HepG2 (cell line): ENCODE measurements around the gene STOM. TPM values are rescaled to one million over a fixed set of nuclear protein-coding genes. Genes with fewer than 3 reads are reported as not detected.
A peak's percentile ranks its signal among the peaks of the same experiment; 100 is the strongest.

ENCODE experiments used
- AGO2 ChIP-seq: fragments of 200-400 bp; formaldehyde crosslinking; optimal IDR thresholded peaks from 2 replicates; pipeline ENCODE3; 2017; ENCODE audit warnings: mild to moderate bottlenecking, low read depth, low read length, moderate library complexity
- ARID5B ChIP-seq: IDR thresholded peaks from 2 replicates; pipeline ENCODE4 v1.4.0; 2020; ENCODE audit warnings: mild to moderate bottlenecking, missing genetic modification reagents
- ASH2L ChIP-seq: fragments of 300-600, 200-600 bp; sonication (generic); IDR thresholded peaks from 2 replicates; pipeline ENCODE4 v1.7.0; 2017; ENCODE audit warnings: low read depth, mild to moderate bottlenecking, moderate library complexity, mixed read lengths, low read length; ENCODE audit not compliant: insufficient read length
- CTCF ChIP-seq: sonication (generic); formaldehyde crosslinking; IDR thresholded peaks from 2 replicates; pipeline ENCODE4 v1.5.0; 2020; ENCODE audit warnings: mild to moderate bottlenecking, missing genetic modification reagents, moderate library complexity
- ETS1 ChIP-seq: sonication (generic); formaldehyde crosslinking; IDR thresholded peaks from 2 replicates; pipeline ENCODE4 v1.4.0; 2020; ENCODE audit warnings: missing genetic modification reagents
- GMEB1 ChIP-seq: sonication (generic); formaldehyde crosslinking; IDR thresholded peaks from 2 replicates; pipeline ENCODE4 v1.5.1; 2020; ENCODE audit warnings: missing genetic modification reagents, mild to moderate bottlenecking, borderline replicate concordance
- ISL2 ChIP-seq: sonication (generic); formaldehyde crosslinking; IDR thresholded peaks from 2 replicates; pipeline ENCODE4 v1.5.0; 2020; ENCODE audit warnings: missing genetic modification reagents
- NR2C2 ChIP-seq: sonication (generic); formaldehyde crosslinking; IDR thresholded peaks from 2 replicates; pipeline ENCODE4 v1.4.0; 2020; ENCODE audit warnings: missing genetic modification reagents, mild to moderate bottlenecking, moderate library complexity, borderline replicate concordance
- NR2F2 ChIP-seq: IDR thresholded peaks from 2 replicates; pipeline ENCODE4 v1.6.1; 2012; ENCODE audit warnings: low read depth, inconsistent platforms, borderline replicate concordance
- PREB ChIP-seq: sonication (generic); formaldehyde crosslinking; IDR thresholded peaks from 2 replicates; pipeline ENCODE4 v1.4.0; 2020; ENCODE audit warnings: missing genetic modification reagents
- RBAK ChIP-seq: sonication (generic); formaldehyde crosslinking; IDR thresholded peaks from 2 replicates; pipeline ENCODE4 v1.5.1; 2020; ENCODE audit warnings: mild to moderate bottlenecking, missing genetic modification reagents
- TSC22D2 ChIP-seq: sonication (generic); formaldehyde crosslinking; IDR thresholded peaks from 2 replicates; pipeline ENCODE4 v1.5.1; 2020; ENCODE audit warnings: missing genetic modification reagents, mild to moderate bottlenecking, borderline replicate concordance
- ZFP37 ChIP-seq: sonication (generic); formaldehyde crosslinking; IDR thresholded peaks from 2 replicates; pipeline ENCODE4 v1.4.0; 2020; ENCODE audit warnings: missing genetic modification reagents, borderline replicate concordance
- ZHX1 ChIP-seq: sonication (generic); formaldehyde crosslinking; IDR thresholded peaks from 2 replicates; pipeline ENCODE4 v1.8.1; 2022; ENCODE audit warnings: low read depth, mild to moderate bottlenecking, missing genetic modification reagents
- ZNF703 ChIP-seq: sonication (generic); formaldehyde crosslinking; IDR thresholded peaks from 2 replicates; pipeline ENCODE4 v1.5.1; 2020; ENCODE audit warnings: missing genetic modification reagents, mild to moderate bottlenecking, moderate library complexity, borderline replicate concordance
- polyA plus RNA-seq, 8 experiments: library from polyadenylated mRNA; depleted of rRNA in 3 of 8; stranded (reverse) in 7 of 8; unstranded in 1 of 8; fragments of >200 nt; fragmentation: Illumina TruSeq in 4 of 8; extraction: Trizol in 4 of 8; gene quantifications; 2 replicates each; pipeline versions ENCODE4 v1.2.1 to v1.2.3, GENCODE V29; 2011 to 2016; ENCODE audit warnings: low read depth in 4 of 8, missing spikeins in 1 of 8, mixed read lengths in 1 of 8; ENCODE audit not compliant: insufficient read depth in 1 of 8
- total RNA-seq, 5 experiments: library from RNA; depleted of rRNA; stranded (reverse); fragments of >200 nt; fragmentation: Illumina TruSeq; extraction: Trizol; gene quantifications; 2 replicates each; pipeline ENCODE4 v1.2.3, GENCODE V29; 2016; ENCODE audit warnings: low read depth in 1 of 5

STOM gene
- total and polyA plus RNA-seq, 2 of the 13 experiments (the other 11 are each of a cell fraction or from before 2014, with no cell fraction given) = 43.6 to 165 TPM

- TF ChIP-seq CTCF (0 out of 2 replicates have a peak, but pooled peaks have one; percentile 1), ISL2 (CRISPR knock-in tag) (no peak), AGO2 (peak; percentile 19), ETS1 (CRISPR knock-in tag) (no peak), ASH2L (peak; percentile 36), GMEB1 (CRISPR knock-in tag) (peak; percentile 36; the same call in 1 of the 2 replicates), ARID5B (CRISPR knock-in tag) (peak; percentile 50), ZFP37 (CRISPR knock-in tag) (no peak), TSC22D2 (CRISPR knock-in tag) (0 out of 2 replicates have a peak, but pooled peaks have one; percentile 57), NR2C2 (CRISPR knock-in tag) (no peak), ZHX1 (CRISPR knock-in tag) (no peak), NR2F2 (no peak), RBAK (CRISPR knock-in tag) (no peak), ZNF703 (CRISPR knock-in tag) (no peak), PREB (no peak)
Measured at GRCh38 chr9:121289026-121289771, 80.9 kb downstream of the STOM start (continued).
